ENCODE measurements around the gene GRIN2C. TPM values are rescaled to one million over a fixed set of nuclear protein-coding genes. Genes with fewer than 3 reads are reported as not detected.

Gene GRIN2C
- total and polyA plus RNA-seq, 9 of the 15 experiments (the other 6 are each of a cell fraction or from before 2014, with no cell fraction given), result under 0.01 to 0.33 (median 0.10) TPM; not detected in 2

- Histone ChIP-seq H3K27me3 (ENCODE audit: control insufficient read depth in 2 of 2, insufficient read depth in 2 of 2, low read length in 2 of 2) (no peaks in the 10 kb centered on the region), H3K4me3 (no peak overlapping the region), H3K9me1 (ENCODE audit: control insufficient read depth, insufficient read depth, low read length) (no peaks in the 10 kb centered on the region), H4K20me1 (replicated peaks; ENCODE audit: control insufficient read depth, insufficient read depth, low read length) (peaks cover 7% of the 10 kb centered on the region; the same call in 1 of the 2 replicates), H3K4me2 (ENCODE audit: insufficient read depth, low read length) (no peak overlapping the region), H3K27ac (ENCODE audit: extremely low read depth, low read depth, low read length) (no peak overlapping the region), H3K9me3 (replicated peaks; ENCODE audit: control insufficient read depth, insufficient read depth, low read depth, low read length) (no peaks in the 10 kb centered on the region), H2AFZ (ENCODE audit: low read depth, low read length) (no peak overlapping the region), H3K79me2 (ENCODE audit: control insufficient read depth, insufficient read depth, low read length) (no peaks in the 10 kb centered on the region), H3K9ac (ENCODE audit: insufficient read depth in 1 of 2, low read depth in 2 of 2, low read length in 2 of 2) (peak overlapping the region in 1 of 2 experiments; percentile 35; a peak in 2 of 4 replicates), H3K4me1 (replicated peaks in 1 of 2; ENCODE audit: control insufficient read depth in 2 of 2, insufficient read depth in 2 of 2, low read length in 2 of 2) (peaks cover 3 to 37% of the 10 kb centered on the region in 2 experiments; a peak in 3 of 5 replicates), H3K36me3 (ENCODE audit: control insufficient read depth, insufficient read depth, low read length) (no peaks in the 10 kb centered on the region)
- in situ Hi-C loops (cut with MboI) (no loop called here), intact Hi-C loops (cut with micrococcal nuclease) (no loop called here)
- ATAC-seq (no peak), FAIRE-seq (no peak), DNase-seq (ENCODE audit: extremely low read depth in 1 of 4, low spot score in 3 of 4) (no peak)
- CTCF ChIA-PET (ENCODE audit: low intra/inter-chr PET ratio), result no interaction called here
- WGBS (ENCODE audit: insufficient coverage, low coverage, missing lambda C conversion rate), result 67% methylated on average over 21 of the region's 22 CpGs
- POLR2A ChIA-PET, result interaction anchor here (1.5 kb wide), 1 partner anchor 10 kb away, joined by 4 read pairs; no protein-coding TSS in a partner anchor
- BruUV-seq (replicated peaks), result no TSS peak
- TF ChIP-seq JUNB (CRISPR knock-in tag; conservative IDR thresholded peaks at IDR 0.05) (no peak), SNRNP70 (optimal IDR thresholded peaks at IDR 0.05; ENCODE audit: low read depth, low read length) (no peak), ZNF239 (CRISPR knock-in tag; IDR thresholded peaks at IDR 0.05) (no peak), PBX2 (CRISPR knock-in tag; IDR thresholded peaks at IDR 0.05; ENCODE audit: low read depth) (no peak), PBX2 (tag; conservative IDR thresholded peaks at IDR 0.05; ENCODE audit: low read depth) (0 out of 2 replicates have a peak, but pooled peaks have one; percentile 43), SREBF1 (IDR thresholded peaks at IDR 0.05; ENCODE audit: borderline replicate concordance, low read depth, low read length) (no peak), ZNF263 (CRISPR knock-in tag; IDR thresholded peaks at IDR 0.05; ENCODE audit: borderline replicate concordance) (peak; percentile 51), E2F5 (CRISPR knock-in tag; IDR thresholded peaks at IDR 0.05) (no peak), BCOR (IDR thresholded peaks at IDR 0.05) (no peak), TFE3 (CRISPR knock-in tag; IDR thresholded peaks at IDR 0.05) (no peak)
- TF ChIP-seq, protein P1, sequence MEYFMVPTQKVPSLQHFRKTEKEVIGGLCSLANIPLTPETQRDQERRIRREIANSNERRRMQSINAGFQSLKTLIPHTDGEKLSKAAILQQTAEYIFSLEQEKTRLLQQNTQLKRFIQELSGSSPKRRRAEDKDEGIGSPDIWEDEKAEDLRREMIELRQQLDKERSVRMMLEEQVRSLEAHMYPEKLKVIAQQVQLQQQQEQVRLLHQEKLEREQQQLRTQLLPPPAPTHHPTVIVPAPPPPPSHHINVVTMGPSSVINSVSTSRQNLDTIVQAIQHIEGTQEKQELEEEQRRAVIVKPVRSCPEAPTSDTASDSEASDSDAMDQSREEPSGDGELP (CRISPR knock-in tag; IDR thresholded peaks at IDR 0.05; ENCODE audit: borderline replicate concordance), result no peak
- TF ChIP-seq, protein P2, sequence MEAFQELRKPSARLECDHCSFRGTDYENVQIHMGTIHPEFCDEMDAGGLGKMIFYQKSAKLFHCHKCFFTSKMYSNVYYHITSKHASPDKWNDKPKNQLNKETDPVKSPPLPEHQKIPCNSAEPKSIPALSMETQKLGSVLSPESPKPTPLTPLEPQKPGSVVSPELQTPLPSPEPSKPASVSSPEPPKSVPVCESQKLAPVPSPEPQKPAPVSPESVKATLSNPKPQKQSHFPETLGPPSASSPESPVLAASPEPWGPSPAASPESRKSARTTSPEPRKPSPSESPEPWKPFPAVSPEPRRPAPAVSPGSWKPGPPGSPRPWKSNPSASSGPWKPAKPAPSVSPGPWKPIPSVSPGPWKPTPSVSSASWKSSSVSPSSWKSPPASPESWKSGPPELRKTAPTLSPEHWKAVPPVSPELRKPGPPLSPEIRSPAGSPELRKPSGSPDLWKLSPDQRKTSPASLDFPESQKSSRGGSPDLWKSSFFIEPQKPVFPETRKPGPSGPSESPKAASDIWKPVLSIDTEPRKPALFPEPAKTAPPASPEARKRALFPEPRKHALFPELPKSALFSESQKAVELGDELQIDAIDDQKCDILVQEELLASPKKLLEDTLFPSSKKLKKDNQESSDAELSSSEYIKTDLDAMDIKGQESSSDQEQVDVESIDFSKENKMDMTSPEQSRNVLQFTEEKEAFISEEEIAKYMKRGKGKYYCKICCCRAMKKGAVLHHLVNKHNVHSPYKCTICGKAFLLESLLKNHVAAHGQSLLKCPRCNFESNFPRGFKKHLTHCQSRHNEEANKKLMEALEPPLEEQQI (IDR thresholded peaks at IDR 0.05), result no peak
These were observed 28.1 kb downstream of the GRIN2C start for GRCh38 chr17:74831444-74832146.

Data from K562 (cell line).